DND-41 (cell line): ENCODE data around the gene NKTR.
"Not testable (repeated sequence)": the region's sequence is repeated elsewhere in the genome, so short reads cannot be mapped to it uniquely, and the experiment has no call there.

ENCODE experiments used
- ATAC-seq: fragments of 200-7000 bp; cut with Tn5 transposase; 3 replicates; pipeline ENCODE4 v1.9.1; 2021; ENCODE audit warnings: low read depth; ENCODE audit not compliant: insufficient read depth
- DNase-seq: peaks from one replicate; pipeline ENCODE4 v3.0.0-alpha.2; 2020
- H2AFZ ChIP-seq: 2 replicates; pipeline ENCODE4 v1.6.0; 2012; ENCODE audit warnings: low read depth, low read length
- H3K27ac ChIP-seq: 2 replicates; pipeline ENCODE4 v1.5.1; 2012; ENCODE audit warnings: low read length, inconsistent platforms
- H3K27me3 ChIP-seq: fragments of 200-600 bp; sonication (generic); 2 replicates; pipeline ENCODE4 v1.6.0; 2012; ENCODE audit warnings: low read length, mild to moderate bottlenecking, inconsistent platforms; ENCODE audit not compliant: insufficient read depth, poor library complexity
- H3K36me3 ChIP-seq: 2 replicates; pipeline ENCODE4 v1.5.1; 2012; ENCODE audit warnings: low read length, inconsistent platforms; ENCODE audit not compliant: insufficient read depth
- H3K4me1 ChIP-seq: 2 replicates; pipeline ENCODE4 v1.5.1; 2012; ENCODE audit warnings: mild to moderate bottlenecking, low read length; ENCODE audit not compliant: insufficient read depth
- H3K4me2 ChIP-seq: 2 replicates; pipeline ENCODE4 v1.6.0; 2012; ENCODE audit warnings: mild to moderate bottlenecking, moderate library complexity, low read length, inconsistent platforms; ENCODE audit not compliant: insufficient read depth
- H3K4me3 ChIP-seq, 2 experiments: fragments of 200-600 bp in 1 of 2; shearing (Covaris generic) in 1 of 2; 2 replicates each; pipeline ENCODE4 v1.5.1; 2012 to 2016; ENCODE audit warnings: inconsistent platforms in 2 of 2, low read length in 2 of 2, mild to moderate bottlenecking in 2 of 2, low read depth in 1 of 2, moderate library complexity in 1 of 2
- H3K79me2 ChIP-seq: 2 replicates; pipeline ENCODE4 v1.6.0; 2012; ENCODE audit warnings: low read length, inconsistent platforms; ENCODE audit not compliant: insufficient read depth
- H3K9ac ChIP-seq: 2 replicates; pipeline ENCODE4 v1.6.0; 2012; ENCODE audit warnings: low read depth, mild to moderate bottlenecking, inconsistent platforms, low read length, moderate library complexity
- H3K9me3 ChIP-seq: 2 replicates; pipeline ENCODE4 v1.5.1; 2012; ENCODE audit warnings: low read length, moderate library complexity, mild to moderate bottlenecking, inconsistent platforms; ENCODE audit not compliant: insufficient read depth, severe bottlenecking
- H4K20me1 ChIP-seq: 2 replicates; pipeline ENCODE4 v1.6.0; 2012; ENCODE audit warnings: low read length; ENCODE audit not compliant: insufficient read depth
- CTCF ChIP-seq: IDR thresholded peaks from 2 replicates; pipeline ENCODE4 v1.5.1; 2012; ENCODE audit warnings: borderline replicate concordance, low read length, moderate library complexity, mild to moderate bottlenecking; ENCODE audit not compliant: poor library complexity, severe bottlenecking; ENCODE audit errors: extremely low read depth
- EZH2 ChIP-seq: IDR thresholded peaks from 3 replicates; pipeline ENCODE4 v1.6.1; 2012; ENCODE audit warnings: borderline replicate concordance, low read depth, mild to moderate bottlenecking, moderate library complexity, low read length, inconsistent platforms; ENCODE audit not compliant: severe bottlenecking

NKTR gene

GRCh38 chr3:42600111-42600957 lies at the start of gene NKTR:
NKTR (plus strand) TSS chr3:42600686; CDS start chr3:42601007, 321 bp downstream.
- H3K4me3 ChIP-seq: peak within 1 kb of the TSS; percentile 63 to 76
- no peaks in the 10 kb centered on the region for H3K27me3 ChIP-seq
- peaks cover 41% of the 10 kb centered on the region for H3K36me3 ChIP-seq
- peaks cover 15% of the 10 kb centered on the region; the same call in 1 of the 2 replicates for H4K20me1 ChIP-seq
- H3K9me3 ChIP-seq: peaks cover 9% of the 10 kb centered on the region
- DNase-seq (peak; percentile 99), ATAC-seq (peak; percentile 85)
- H2AFZ ChIP-seq: peak within 1 kb of the TSS; percentile 88
- TF ChIP-seq CTCF (peak; percentile 13), EZH2 (no peak)
- peak within 1 kb of the TSS; percentile 73 for H3K9ac ChIP-seq
- H3K4me2 ChIP-seq: peak within 1 kb of the TSS; percentile 67
- H3K27ac ChIP-seq: peak within 1 kb of the TSS; percentile 86
- peaks cover 30% of the 10 kb centered on the region for H3K4me1 ChIP-seq
- H3K79me2 ChIP-seq: peaks cover 52% of the 10 kb centered on the region

- Histone ChIP-seq H3K4me1 (peaks cover 25% of the 10 kb centered on the region), H3K4me3 (no peak overlapping the region), H3K4me2 (no peak overlapping the region), H3K27me3 (no peaks in the 10 kb centered on the region), H3K79me2 (no peaks in the 10 kb centered on the region), H4K20me1 (no peaks in the 10 kb centered on the region), H2AFZ (no peak overlapping the region), H3K36me3 (peaks cover 72% of the 10 kb centered on the region), H3K9me3 (no peaks in the 10 kb centered on the region), H3K9ac (no peak overlapping the region), H3K27ac (no peak overlapping the region)
- no peak for ATAC-seq
- no peak for DNase-seq
- TF ChIP-seq EZH2 (no peak), CTCF (no peak)
These were observed 47.7 kb upstream of the NKTR start for GRCh38 chr3:42552830-42553229.

- no peak overlapping the region for H2AFZ ChIP-seq
- TF ChIP-seq EZH2 (no peak), CTCF (no peak)
- DNase-seq: peak; percentile 35
- H4K20me1 ChIP-seq: no peaks in the 10 kb centered on the region
- peak overlapping the region; percentile 76 for H3K27ac ChIP-seq
- no peaks in the 10 kb centered on the region for H3K9me3 ChIP-seq
- no peak overlapping the region for H3K9ac ChIP-seq
- H3K4me3 ChIP-seq: no peak overlapping the region
- H3K4me2 ChIP-seq: no peak overlapping the region
- peak; percentile 95 for ATAC-seq
- peaks cover 85% of the 10 kb centered on the region for H3K36me3 ChIP-seq
- H3K79me2 ChIP-seq: no peaks in the 10 kb centered on the region
- H3K4me1 ChIP-seq: peaks cover 25% of the 10 kb centered on the region
- no peaks in the 10 kb centered on the region for H3K27me3 ChIP-seq
These were observed 44.3 kb upstream of the NKTR start for GRCh38 chr3:42556089-42556632.

GRCh38 chr3:42556817-42557216 lies 43.7 kb upstream of the NKTR start:
- not testable (repeated sequence) for H3K4me3 ChIP-seq, H3K9ac ChIP-seq, H2AFZ ChIP-seq, ATAC-seq, DNase-seq, H3K9me3 ChIP-seq, H4K20me1 ChIP-seq, H3K79me2 ChIP-seq, H3K4me2 ChIP-seq, H3K27me3 ChIP-seq
- peaks cover 82% of the 10 kb centered on the region for H3K36me3 ChIP-seq
- peaks cover 25% of the 10 kb centered on the region for H3K4me1 ChIP-seq
- peak overlapping the region; percentile 76 for H3K27ac ChIP-seq
